CD4-positive, alpha-beta T cell treated with Interleukin-15 for 1 hour (primary cell): ENCODE measurements around the gene PFKFB2.
"Not testable (repeated sequence)": the region's sequence is repeated elsewhere in the genome, so short reads cannot be mapped to it uniquely, and the experiment has no call there.

Experiments
- DNase-seq: peaks from one replicate; pipeline ENCODE4 v3.0.0-alpha.2; 2020

Gene PFKFB2

DNA sequence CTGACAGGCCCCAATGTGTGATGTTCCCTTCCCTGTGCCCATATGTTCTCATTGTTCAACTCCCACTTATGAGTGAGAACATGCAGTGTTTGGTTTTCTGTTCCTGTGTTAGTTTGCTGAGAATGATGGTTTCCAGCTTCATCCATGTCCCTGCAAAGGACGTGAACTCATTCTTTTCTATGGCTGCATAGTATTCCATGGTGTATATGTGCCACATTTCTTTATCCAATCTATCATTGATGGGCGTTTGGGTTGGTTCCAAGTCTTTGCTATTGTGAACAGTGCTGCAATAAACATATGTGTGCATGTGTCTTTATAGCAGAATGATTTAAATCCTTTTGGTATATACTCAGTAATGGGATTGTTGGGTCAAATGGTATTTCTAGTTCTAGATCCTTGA, 11.7 kb upstream of the PFKFB2 start:
- DNase-seq: not testable (repeated sequence)

DNA sequence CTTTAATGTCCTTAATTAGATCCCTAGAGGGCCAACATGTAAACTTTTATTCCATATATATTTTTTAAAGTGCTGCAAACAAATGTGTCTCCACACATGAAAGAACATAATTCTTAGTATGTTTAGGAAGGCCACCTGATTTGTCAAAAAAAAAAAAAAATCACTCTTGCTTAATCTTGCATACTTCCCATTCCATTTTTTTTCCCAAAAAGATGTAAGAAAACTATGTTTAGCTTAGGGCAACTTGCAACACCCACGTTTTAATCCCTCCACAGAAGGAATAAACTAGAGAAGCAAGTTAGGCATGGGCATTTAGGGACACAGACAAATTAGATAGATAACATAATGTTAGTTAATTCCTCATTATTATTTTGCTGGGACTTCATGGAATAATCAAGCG, 7.6 kb upstream of the PFKFB2 start:
- DNase-seq: no peak

DNA sequence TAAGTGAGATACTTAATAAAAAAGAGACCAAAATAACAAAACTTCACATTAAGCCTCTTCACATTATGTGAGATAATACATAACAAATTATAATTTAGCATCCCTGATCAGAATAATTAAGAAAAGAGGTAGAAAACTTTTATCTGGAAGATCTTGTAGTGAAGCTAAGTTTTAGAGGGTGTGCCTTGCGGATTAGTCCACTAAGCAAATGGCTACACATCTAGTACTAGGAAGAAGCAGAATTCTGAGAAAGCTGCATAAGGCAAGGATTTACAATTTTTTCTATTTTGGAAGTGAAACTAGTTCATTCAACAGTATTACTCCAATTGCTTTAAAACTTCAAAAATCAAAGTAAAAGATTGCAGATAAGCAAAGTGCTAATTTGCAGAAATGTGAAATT, 5.6 kb upstream of the PFKFB2 start:
- no peak for DNase-seq

DNA sequence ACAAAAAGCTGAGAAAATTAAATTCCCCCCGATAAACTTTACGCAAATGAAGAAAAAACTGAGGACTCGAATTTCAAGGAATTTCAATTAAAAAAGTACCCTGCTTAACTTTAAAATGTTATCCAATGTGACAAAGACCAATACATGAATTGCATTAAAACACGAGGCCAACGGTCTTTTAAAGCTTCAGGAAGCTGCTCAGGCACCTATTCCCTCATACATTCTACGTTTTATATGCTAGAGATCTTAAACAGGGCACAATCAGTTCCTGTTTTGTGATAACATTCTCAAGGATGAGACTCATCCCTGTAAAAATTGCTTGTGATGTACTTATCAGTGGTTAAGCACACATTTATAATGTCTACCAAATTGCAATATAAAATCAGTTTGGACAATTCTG, 5.0 kb upstream of the PFKFB2 start:
- no peak for DNase-seq

DNA sequence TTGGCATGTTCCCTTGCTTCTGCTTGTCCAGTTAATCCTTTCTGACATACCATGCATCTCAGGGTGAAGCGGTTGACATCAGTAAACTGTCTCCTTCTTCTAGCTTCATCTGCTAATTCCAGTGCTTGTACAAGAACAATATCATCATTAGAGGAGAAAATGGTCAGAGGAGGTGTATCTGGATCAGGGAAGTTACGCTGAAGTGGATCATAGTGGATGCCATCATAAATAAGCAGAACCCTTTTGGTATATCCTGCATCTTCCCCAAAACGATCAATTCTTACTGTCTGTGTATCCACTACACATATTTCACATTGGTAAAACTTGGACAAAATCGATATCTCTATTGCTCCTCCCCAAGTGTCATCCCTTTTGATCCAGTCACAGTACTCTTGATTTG, 4.0 kb upstream of the PFKFB2 start:
- DNase-seq: no peak

DNA sequence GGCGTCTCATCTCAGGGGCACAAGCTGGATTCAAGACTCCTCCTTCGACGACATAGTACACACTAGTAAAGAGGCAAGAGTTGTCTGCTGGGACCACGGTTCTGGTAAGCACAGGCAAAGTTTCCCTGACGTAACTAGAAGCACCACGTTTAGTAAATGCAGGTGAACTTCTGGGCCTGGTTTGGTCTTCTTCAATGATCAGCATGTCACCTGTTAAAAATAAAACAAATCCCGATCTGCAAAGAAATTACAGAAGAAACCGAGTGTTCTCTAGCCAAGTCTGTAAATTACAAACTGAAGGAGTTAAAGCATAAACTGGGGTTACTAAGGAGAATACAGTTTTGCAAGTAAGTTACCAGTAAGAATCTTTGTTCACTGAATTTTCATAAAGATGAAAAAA, 3.6 kb upstream of the PFKFB2 start:
- DNase-seq: no peak

DNA sequence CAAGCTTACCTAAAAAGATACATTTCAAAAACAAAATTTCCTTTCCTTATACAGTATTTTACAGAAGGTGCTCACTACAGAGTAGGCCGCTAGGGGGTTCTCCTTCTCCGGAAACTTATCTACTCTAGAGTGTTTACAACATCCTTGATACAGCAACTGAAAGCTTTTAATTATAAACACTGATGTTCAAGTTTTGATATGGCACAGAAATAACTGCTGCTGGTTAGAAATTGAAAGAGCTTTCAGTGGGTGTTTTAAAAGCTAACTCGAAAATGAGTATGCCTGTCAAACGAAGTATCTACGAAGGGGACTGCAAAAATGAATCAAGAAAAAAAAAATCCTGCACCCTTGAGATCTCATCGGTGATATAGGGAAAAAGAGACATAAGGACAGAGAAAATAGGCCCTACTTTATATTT, 3.1 kb upstream of the PFKFB2 start:
- peak; percentile 37 for DNase-seq

DNA sequence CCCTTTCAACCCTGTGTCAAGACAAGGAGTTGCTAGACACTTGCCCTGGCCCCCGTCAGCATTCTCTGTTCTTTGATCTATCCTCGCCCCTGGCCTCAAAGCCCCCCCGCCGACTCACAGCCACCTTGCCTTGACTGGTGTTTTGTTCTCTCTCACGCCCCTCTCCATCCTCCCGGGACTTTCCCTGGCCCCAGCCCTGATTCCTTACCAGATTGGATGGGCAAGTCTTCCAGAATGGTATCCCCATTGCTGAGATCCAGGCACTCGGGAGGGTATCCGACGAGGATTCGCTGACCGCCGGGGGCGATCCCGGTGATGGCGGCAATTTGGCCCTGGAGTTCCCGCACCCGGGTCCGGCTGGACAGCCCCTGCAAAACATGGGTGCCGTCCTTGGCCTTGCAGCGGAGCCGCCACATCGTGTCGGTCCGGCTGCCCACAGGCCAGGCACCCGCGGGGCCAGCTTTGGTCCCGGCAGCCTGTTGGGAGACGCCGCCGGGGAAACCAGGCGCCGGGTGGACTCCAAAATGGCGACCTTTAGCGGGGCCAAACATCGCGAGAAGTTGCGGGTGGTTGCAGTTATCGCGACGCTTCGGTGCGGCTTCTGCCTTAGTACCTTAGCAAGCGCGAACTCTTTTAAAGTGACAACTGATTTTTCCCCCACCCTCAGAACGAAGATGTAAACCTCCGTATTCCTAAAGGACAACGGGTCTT, 2.4 kb upstream of the PFKFB2 start:
- peak; percentile 90 for DNase-seq

DNA sequence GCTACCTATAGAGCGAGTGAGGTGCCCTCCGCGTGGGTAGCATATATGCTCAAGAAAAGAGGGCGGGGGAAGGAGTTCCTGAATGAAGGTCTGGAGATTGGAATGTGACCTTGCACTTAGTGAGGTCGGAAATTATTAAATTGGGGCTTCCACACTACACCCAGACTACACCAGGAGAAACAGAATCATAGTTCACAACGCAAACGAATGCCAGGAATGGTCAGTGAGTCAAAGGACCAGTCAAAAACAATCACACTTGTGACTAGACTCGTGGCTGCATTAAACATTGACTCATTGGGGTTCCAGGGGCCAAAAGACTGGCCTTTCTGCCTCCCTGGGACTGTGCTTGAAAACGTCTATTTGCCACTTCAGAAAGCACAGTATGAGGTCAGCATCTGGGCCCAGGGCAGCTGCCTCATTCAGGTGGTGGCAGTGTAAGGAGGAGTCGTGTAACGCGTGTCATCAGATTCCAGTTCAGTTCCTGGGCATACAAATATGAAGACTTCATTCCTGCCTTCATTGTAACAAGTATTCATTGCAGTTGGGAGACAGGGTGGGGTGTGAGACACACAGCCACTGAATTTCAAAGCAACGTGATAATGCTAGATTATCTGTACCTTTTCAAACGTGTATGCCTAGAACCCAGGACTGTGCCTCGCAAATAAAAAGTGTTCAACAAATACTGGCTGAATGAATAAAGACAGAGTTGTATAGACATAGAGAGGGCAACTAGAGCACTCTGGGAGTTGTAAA, 1.7 kb upstream of the PFKFB2 start, which contains the start of gene YOD1:
TSS of gene YOD1 (minus strand) at position 18 of the 753 bp plus-strand sequence. CDS start 178 bp downstream, outside the sequence.
- no peak for DNase-seq

DNA sequence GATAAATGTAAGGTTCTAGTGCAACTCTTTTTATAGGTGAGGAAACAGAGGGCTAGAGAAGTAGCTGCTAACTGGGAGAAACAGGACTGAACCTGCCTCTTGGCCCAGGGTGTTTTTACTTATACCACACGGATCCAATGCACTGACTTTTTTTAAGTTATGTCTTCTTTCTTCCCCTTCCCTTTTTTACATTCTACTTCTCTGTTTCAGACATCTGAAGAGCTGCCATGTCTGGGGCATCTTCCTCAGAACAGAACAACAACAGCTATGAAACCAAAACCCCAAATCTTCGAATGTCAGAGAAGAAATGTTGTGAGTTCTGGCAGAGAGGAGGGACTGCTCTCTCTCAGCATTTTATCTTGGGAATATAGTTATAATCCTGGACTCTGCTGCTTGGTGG, 1.4 kb downstream of the PFKFB2 start:
- DNase-seq: no peak

DNA sequence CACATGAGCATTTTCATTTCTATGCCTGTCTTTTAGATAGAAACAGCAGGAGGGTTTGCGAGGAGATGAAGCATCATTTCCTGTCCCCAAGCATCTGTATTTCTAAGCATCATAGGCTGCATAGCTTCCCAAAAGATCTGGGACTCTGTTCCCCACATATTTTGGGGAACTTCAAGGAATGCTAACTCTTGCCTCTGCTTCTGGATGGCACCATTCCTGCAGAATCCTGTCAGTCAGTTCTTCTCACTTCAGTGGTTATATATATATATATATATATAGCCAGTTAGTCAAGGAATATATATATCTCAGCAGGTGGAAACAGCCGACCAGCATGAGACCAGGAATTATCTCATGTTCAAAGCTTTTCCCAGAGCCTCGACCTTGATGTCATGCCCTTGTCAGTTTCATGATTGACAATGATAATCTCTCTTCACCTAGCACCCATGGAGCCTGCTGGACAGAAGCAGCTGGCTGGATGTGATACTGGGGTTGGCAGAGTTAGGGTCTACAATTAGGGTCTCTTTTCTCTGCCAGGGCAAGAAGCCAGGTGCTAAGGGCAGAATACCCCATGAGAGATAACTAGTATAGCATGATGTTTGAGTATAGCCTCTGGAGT, 2.4 kb downstream of the PFKFB2 start:
- no peak for DNase-seq

DNA sequence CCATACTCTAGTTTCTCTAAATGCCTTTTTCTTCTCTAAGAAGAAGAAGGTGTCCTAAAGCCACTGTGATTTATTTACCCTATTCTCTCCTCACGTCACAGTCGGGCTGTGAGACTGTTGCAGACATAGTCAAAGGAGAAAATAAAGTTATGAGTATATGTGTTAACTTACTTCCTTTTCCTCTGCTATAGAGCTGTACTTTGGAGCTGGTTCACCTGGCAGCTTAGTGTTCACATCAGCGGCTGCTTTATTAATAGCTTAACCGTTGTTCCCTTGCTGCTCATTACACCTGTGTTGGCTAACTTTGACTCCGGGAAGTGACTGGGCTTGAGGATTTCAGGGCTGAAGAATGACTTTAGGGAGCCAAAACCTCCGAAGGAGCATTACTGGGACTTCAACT, 3.6 kb downstream of the PFKFB2 start:
- no peak for DNase-seq

DNA sequence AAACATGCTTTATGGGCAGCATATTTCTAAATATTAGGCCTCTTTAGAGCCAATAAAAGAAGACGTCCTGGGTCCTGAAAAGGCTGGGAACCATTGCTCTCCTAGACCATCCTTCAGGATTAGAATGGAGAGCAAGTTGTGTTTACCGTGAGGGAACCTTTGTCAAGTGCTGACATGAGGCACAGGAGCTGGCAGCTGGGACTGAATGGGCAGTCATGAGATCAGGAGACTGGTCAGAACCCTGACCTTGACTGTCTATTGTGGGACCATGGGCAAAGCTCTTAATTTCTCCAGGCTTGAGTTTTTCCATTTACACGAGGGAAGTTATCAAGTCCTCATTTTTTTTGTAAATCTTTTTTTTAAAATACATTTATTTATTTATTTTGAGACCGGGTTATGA, 5.2 kb downstream of the PFKFB2 start:
- no peak for DNase-seq

DNA sequence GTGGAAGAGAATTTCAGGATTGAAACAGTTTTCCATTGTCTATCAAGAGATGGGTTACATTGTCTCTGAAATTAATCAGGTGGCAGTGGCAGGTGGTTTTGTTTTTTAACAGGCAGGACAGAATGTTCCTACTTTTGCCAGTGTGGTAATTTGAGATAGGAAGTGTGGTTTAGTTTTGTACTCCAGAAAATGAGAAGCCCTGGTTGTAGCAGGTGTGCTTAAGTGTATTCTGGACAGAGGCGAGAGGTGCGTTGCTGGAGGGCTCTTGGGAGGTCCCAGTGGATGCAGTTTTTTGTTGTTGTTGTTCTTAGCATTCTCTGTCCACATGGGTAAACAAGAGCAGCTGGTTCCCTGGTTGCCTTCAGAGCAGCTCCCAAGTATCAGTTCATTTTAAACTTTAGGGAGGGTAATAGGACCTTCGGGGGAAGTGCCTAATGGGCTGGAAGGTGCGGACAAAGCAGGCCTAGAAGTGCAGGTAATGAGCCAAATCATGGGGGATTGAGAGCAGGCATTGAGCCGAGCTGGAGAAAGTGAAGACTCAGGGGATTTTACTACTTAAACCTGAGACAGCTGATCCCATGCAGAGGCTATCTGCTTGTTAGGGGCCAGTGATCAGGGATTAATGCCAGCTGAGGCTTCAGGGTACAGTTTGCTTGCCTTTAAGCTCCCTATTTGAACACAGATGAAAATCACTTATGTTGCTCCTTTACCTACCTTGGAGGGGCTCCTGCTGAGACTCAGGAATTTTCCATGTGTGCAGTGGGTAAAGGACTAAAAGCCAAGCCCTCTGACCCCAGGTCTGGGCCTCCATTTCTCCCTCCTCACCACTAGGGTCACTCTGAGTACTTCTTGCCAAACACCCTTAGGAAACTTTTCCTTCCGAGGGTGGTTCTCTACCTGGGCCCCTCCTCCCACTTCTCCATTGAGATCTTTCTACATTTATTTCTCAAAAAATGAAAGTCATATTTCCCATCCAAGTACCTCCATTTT, 6.1 kb downstream of the PFKFB2 start:
- no peak for DNase-seq

DNA sequence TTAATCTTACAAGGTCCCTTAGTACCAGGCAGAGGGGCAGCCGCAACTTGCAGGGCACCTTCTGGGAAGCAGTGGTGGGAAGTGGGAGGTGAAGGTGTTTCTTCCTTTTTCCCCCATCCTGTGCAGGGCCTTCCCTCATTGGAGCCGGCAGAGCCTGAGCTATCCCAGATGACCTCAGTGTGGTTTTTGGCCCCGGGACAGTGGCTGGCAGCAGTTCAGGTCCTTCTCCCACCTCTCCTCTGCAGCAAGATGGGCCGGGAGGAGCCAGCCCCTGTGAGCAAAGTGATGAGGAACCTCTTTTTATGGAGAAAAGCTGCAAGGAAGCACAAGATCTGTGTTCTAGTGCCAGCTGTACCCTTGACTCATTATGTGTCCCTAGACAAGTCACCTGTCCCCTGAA, 6.8 kb downstream of the PFKFB2 start:
- DNase-seq: no peak

DNA sequence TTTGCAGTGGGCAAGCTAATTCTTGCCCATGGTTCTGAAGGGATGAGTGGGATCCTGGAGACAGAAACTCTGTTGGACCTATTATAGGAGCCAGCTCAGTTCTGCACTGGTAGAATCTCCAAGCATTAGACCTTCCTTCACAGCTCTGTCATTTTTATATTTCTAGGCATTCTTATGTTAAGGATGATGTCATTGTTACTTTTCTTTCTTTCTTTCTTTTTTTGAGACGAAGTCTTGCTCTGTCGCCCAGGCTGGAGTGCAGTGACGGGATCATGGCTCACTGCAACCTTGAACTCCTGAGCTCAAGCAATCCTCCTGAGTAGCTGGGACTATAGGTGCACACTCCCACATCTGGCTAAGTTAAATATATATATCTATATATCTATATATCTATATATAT, 7.5 kb downstream of the PFKFB2 start:
- DNase-seq: no peak

DNA sequence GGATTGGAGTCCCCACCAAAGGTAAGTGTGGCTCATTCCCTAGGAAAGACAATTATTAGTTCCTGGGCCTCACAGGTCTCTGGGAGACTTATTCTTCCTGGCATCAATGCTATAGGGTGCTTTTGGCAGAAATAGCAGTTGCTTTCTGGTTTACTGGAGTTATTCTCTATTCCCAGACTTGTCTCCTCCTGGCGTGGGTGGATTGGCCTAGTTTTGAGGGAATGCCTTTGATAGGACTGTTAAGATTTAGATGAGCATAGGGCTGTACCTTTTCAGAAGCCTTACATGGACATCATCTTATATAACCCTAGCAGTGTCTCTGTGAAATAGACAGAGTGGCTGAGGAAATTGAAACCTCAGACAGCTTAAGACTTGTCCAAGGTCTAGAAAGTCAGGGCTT, 9.0 kb downstream of the PFKFB2 start:
- no peak for DNase-seq

DNA sequence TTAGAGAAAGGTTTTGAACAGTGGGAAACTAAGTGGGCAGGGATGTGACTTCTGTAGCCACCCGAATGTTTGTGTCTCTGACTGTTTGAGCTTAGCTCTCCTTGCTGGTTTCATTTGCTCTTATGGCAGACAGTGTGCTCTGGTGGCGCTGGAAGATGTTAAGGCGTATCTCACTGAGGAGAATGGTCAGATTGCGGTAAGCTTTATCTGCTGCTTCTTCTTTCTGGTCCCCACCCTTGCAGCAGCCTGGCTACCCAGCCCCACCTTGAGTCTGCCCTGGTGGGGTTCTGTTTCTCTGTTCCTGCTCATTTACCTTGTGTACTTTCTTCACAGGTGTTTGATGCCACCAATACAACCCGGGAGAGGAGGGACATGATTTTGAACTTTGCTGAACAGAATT, 9.9 kb downstream of the PFKFB2 start:
- DNase-seq: no peak

DNA sequence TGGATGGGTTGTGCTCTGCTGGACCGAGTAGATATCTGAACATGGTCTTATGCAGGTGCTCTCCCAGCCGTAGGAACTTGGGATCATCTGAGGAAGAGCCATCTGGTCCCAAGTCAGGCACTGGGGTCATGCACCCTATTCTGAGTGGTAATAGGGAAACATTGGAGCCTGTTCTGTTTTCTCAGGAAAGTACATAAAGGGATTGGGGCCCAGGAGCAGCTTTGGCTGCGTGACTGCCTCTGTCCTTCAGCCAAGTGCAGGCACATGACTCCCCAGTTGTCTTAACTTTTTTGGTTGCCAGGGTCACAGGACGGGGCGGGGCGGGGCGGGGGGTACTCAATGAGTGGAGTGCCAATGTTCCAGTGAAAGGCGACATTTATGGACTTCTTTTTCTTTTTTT, 11.5 kb downstream of the PFKFB2 start:
- no peak for DNase-seq

DNA sequence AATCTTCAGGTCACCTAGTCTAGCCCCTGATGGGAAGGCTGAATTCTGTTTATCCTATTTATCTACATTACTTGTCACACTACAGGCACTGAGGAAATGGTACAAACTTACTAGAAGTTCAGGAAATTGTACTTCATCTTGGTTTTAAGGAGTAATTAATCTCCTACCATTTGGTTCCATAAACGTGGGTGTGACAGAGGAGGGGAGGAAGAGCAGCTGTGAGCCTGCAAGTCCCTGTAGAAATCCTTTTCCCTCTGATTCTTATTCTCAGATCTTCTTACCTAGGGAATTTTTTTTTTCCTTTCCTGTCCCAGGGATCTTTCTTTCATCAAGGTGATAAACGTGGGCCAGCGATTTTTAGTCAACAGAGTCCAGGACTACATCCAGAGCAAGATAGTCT, 14.1 kb downstream of the PFKFB2 start:
- no peak for DNase-seq

DNA sequence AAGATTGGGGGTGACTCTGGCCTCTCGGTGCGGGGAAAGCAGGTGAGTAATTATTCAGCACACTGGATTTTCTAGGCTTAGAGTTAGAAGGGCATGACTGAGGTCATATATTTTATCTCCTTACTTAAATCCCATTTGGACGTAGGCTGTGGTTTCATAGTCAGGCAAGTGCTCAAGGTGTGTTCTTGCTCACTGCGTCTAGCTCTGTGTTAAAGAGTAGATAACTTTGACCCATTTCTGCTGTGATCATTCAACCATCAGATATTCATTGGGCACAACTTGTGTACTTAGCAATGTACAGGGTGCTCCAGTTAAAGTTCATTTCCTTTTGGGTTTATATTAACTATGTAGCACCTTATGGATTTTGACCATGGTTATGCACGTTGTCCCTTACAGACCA, 14.6 kb downstream of the PFKFB2 start:
- DNase-seq: no peak

DNA sequence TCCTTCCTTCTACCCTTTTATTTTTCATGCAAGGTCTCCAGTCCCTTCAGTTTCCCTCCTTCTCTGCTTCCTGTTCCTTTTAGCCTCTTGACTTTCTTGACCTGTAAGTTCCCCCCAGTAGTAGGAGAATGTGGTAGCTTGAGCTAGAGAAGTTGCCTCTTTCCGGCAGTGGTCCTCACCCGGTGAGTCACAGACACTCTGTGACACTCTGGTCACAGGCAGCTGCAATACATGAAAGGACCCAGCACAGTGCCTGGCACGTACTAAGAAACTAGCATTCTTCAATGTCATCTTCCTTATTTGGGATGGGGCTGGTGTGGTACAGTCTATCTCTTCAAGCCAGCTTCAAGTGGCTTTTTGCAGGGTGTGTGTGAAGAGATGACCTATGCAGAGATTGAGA, 16.0 kb downstream of the PFKFB2 start:
- DNase-seq: peak; percentile 37
